ENCODE results near the gene NKX2-8. TPM values are rescaled to one million over a fixed set of nuclear protein-coding genes. Genes with fewer than 3 reads are reported as not detected.

The NKX2-8 gene
- not detected for total RNA-seq (2013)
- polyA plus RNA-seq = not detected
- not detected in 2 replicates for polyA minus RNA-seq
- total RNA-seq = 0 to 0.27 (median 0) reads per million in 11 experiments

DNA sequence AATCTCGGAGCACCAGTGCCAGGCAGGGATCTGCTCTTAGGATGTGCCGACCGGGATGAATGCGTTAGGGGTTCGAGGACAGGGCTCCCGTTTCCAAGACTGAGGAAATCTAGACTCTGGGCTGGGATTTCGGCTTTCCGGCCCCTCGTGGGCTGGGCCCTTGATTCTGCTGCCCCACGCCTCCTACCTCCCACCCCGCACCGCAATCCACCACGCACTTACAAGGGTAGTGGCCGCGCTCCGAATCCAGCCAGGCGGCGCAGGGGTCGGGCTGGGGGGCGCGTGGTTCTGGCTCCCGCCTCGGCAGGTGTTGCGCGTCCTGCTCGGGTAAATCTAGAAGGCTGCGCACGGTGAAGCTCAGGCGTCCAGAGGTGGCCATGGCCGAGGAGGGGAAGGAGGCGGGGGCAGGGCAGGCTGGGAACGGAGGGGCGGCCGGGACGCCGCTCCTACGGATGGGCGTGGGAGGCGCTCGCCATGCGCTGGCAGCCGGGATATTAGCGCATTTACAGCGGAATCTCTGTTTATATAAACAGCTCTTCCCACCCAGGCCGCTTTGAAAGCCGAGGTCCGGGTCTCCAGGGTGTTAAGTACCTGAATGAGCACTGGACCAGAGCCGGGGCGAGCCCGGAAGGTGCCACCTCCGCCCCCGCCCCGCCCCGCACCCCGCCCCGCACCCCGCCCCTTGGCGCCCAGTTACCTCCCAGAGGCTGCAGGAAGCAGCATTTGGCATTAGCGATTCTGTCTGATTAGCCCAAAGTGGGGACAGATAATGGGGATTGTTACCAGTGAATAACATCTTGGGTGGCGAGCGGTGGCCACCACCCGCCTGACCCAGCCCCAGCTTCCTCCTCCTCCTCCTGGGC is at the start of gene NKX2-8:
Gene NKX2-8, minus strand, starts transcription at position 604 of the 863 bp plus-strand sequence. Its CDS starts 225 bp downstream, at position 379.
- no peaks in the 10 kb centered on the region for H3K4me1 ChIP-seq (ENCODE audit: control insufficient read depth in 1 of 2, insufficient read depth in 2 of 2, low read length in 2 of 2)
- H3K27ac ChIP-seq (ENCODE audit: low read depth in 1 of 2, low read length in 2 of 2) = no peak within 1 kb of the TSS
- H3K9ac ChIP-seq (ENCODE audit: insufficient read depth, low read length, poor library complexity, severe bottlenecking) = no peak within 1 kb of the TSS
- peaks cover 77 to 87% (median 87%) of the 10 kb centered on the region in 3 donors for H3K27me3 Mint-ChIP-seq (ENCODE audit: low read depth in 3 of 3)
- no peaks in the 10 kb centered on the region for H4K20me1 ChIP-seq (ENCODE audit: insufficient read depth, low read length)
- no peak for TF ChIP-seq CTCF (IDR thresholded peaks at IDR 0.05)
- H3K9me3 ChIP-seq (replicated peaks in 1 of 2; ENCODE audit: control insufficient read depth in 1 of 2, insufficient read depth in 1 of 2, low read length in 2 of 2) = peaks cover 0 to 22% of the 10 kb centered on the region in 2 donors
- peaks cover 2% of the 10 kb centered on the region for H3K4me1 Mint-ChIP-seq
- H3K9me3 Mint-ChIP-seq = peaks cover 0 to 28% (median 5%) of the 10 kb centered on the region in 7 donors
- peaks cover 58 to 93% of the 10 kb centered on the region in 2 donors for H3K27me3 ChIP-seq (ENCODE audit: control insufficient read depth in 2 of 2, insufficient read depth in 2 of 2, low read length in 2 of 2)
- intact Hi-C loops (cut with micrococcal nuclease) = no loop called here
- H3K79me2 ChIP-seq (ENCODE audit: insufficient read depth, low read length) = no peaks in the 10 kb centered on the region
- H2AFZ ChIP-seq (ENCODE audit: insufficient read depth, low read depth, low read length, poor library complexity, severe bottlenecking) = no peak within 1 kb of the TSS
- H3K27ac Mint-ChIP-seq = no peak within 1 kb of the TSS
- no peak for DNase-seq
- H3K4me2 ChIP-seq (replicated peaks; ENCODE audit: extremely low read depth, low read length, poor library complexity, severe bottlenecking) = peak within 1 kb of the TSS; percentile 11
- no peak within 1 kb of the TSS for H3K4me3 ChIP-seq (replicated peaks in 1 of 3; ENCODE audit: low read depth in 2 of 3, low read length in 3 of 3)
- peak within 1 kb of the TSS in 1 of 2 donors; percentile 71 for H3K4me3 Mint-ChIP-seq
- 4% methylated on average over 51 of the region's 62 CpGs for WGBS (ENCODE audit: insufficient coverage)
- no peaks in the 10 kb centered on the region for H3K36me3 Mint-ChIP-seq
- no peaks in the 10 kb centered on the region for H3K36me3 ChIP-seq (replicated peaks in 1 of 2; ENCODE audit: control insufficient read depth in 1 of 2, insufficient read depth in 2 of 2, low read length in 2 of 2)

DNA sequence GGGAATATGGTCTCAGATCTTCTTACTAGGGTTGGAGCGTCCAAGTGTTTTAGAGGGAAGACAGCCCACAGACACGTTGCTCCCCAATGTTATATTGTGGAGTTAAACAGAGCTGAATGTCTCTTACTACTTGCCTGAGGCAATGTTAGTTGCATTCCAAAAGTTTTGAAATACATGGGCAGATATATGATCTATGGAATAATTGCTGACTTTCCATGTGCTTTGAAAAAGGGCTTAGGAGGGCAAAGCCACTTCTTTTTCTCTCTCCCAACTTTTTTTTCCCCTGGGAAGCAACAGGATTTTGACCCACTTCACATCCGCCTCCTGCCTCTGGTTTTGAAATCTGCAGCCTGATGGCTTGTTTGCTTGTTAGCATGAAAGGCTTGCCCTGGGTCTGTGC is 45.6 kb upstream of the NKX2-8 start:
- H2AFZ ChIP-seq (ENCODE audit: insufficient read depth, low read depth, low read length, poor library complexity, severe bottlenecking) = no peak overlapping the region
- no peaks in the 10 kb centered on the region for H3K9me3 ChIP-seq (replicated peaks in 1 of 2; ENCODE audit: control insufficient read depth in 1 of 2, insufficient read depth in 1 of 2, low read length in 2 of 2)
- no peaks in the 10 kb centered on the region for H4K20me1 ChIP-seq (ENCODE audit: insufficient read depth, low read length)
- H3K36me3 Mint-ChIP-seq = no peaks in the 10 kb centered on the region
- no peak overlapping the region for H3K27ac Mint-ChIP-seq
- H3K4me2 ChIP-seq (replicated peaks; ENCODE audit: extremely low read depth, low read length, poor library complexity, severe bottlenecking) = no peak overlapping the region
- no peaks in the 10 kb centered on the region for H3K36me3 ChIP-seq (replicated peaks in 1 of 2; ENCODE audit: control insufficient read depth in 1 of 2, insufficient read depth in 2 of 2, low read length in 2 of 2)
- H3K27me3 ChIP-seq (ENCODE audit: control insufficient read depth in 2 of 2, insufficient read depth in 2 of 2, low read length in 2 of 2) = peaks cover 0 to 2% of the 10 kb centered on the region in 2 donors
- DNase-seq = no peak
- no peaks in the 10 kb centered on the region for H3K79me2 ChIP-seq (ENCODE audit: insufficient read depth, low read length)
- intact Hi-C loops (cut with micrococcal nuclease) = no loop called here
- no peak overlapping the region for H3K27ac ChIP-seq (ENCODE audit: low read depth in 1 of 2, low read length in 2 of 2)
- H3K4me1 Mint-ChIP-seq = no peaks in the 10 kb centered on the region
- peaks cover 5 to 11% (median 6%) of the 10 kb centered on the region in 3 donors for H3K27me3 Mint-ChIP-seq (ENCODE audit: low read depth in 3 of 3)
- H3K4me3 ChIP-seq (replicated peaks in 1 of 3; ENCODE audit: low read depth in 2 of 3, low read length in 3 of 3) = no peak overlapping the region
- no peak overlapping the region for H3K4me3 Mint-ChIP-seq
- whole genome bisulfite sequencing (ENCODE audit: insufficient coverage) = 80% methylated on average over 1 of the region's 3 CpGs
- H3K4me1 ChIP-seq (ENCODE audit: control insufficient read depth in 1 of 2, insufficient read depth in 2 of 2, low read length in 2 of 2) = no peaks in the 10 kb centered on the region
- H3K9ac ChIP-seq (ENCODE audit: insufficient read depth, low read length, poor library complexity, severe bottlenecking) = no peak overlapping the region
- TF ChIP-seq CTCF (IDR thresholded peaks at IDR 0.05) = no peak
- H3K9me3 Mint-ChIP-seq = peaks cover 0 to 2% (median 0%) of the 10 kb centered on the region in 7 donors
